ENCODE data around the gene SPIN1. TPM values are rescaled to one million over a fixed set of nuclear protein-coding genes. Genes with fewer than 3 reads are reported as not detected.

SPIN1 gene
- total RNA-seq, 2 experiments from 2014 or later, result 30.0 to 33.1 TPM

DNA sequence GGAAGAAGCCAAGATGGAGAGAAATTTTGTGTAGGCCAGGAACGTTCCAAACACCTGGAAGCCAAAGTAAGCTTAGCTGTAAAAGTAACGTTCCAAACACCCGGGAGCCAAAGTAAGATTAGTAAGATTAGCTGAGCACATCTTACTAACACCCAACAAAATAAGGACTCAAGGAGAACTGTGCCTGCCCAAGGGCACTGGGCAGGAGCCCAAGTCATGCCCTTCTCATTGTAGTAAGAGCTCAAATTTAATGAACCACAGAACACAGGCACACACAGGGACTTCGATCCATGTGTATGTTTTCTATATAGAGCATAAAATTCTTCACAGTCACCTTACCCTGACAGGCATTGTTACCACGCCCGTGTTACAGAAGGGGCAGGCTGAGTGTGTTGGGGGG, 110.6 kb downstream of the SPIN1 start:
- H3K27me3 Mint-ChIP-seq, result no peaks in the 10 kb centered on the region
- H3K27ac Mint-ChIP-seq, result no peak overlapping the region
- no peak for DNase-seq
- no peaks in the 10 kb centered on the region for H3K9me3 Mint-ChIP-seq
- no peaks in the 10 kb centered on the region for H3K4me1 Mint-ChIP-seq
- H3K36me3 Mint-ChIP-seq (ENCODE audit: low read depth), result no peaks in the 10 kb centered on the region
- H3K4me3 Mint-ChIP-seq, result no peak overlapping the region
- ChIA-PET POLR2A (no interaction called here), CTCF (interaction anchor here (0.9 kb wide), 1 partner anchor 38 kb away, joined by 3 read pairs; no protein-coding TSS in a partner anchor)

DNA sequence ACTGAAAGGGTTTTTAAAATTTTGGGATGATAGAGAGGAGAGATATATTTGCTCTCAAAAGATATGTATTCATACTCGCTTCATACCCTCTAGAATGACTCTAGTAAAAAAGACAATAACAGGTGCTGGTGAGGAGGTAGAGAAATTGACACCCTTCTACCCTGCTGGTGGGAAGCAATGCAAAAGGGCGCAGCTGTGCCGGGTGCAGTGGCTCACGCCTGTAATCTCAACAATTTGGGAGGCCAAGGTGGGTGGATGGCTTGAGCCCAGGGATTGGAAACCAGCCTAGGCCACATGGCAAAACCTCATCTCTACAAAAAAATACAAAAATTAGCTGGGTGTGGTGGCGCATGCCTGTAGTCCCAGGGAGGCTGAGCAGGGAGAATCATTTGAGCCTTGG, 112.8 kb downstream of the SPIN1 start:
- H3K4me1 Mint-ChIP-seq, result no peaks in the 10 kb centered on the region
- H3K9me3 Mint-ChIP-seq, result no peaks in the 10 kb centered on the region
- peaks cover 3% of the 10 kb centered on the region for H3K27me3 Mint-ChIP-seq
- ChIA-PET CTCF (no interaction called here), POLR2A (no interaction called here)
- no peak for DNase-seq
- no peak overlapping the region for H3K4me3 Mint-ChIP-seq
- no peak overlapping the region for H3K27ac Mint-ChIP-seq
- H3K36me3 Mint-ChIP-seq (ENCODE audit: low read depth), result no peaks in the 10 kb centered on the region

DNA sequence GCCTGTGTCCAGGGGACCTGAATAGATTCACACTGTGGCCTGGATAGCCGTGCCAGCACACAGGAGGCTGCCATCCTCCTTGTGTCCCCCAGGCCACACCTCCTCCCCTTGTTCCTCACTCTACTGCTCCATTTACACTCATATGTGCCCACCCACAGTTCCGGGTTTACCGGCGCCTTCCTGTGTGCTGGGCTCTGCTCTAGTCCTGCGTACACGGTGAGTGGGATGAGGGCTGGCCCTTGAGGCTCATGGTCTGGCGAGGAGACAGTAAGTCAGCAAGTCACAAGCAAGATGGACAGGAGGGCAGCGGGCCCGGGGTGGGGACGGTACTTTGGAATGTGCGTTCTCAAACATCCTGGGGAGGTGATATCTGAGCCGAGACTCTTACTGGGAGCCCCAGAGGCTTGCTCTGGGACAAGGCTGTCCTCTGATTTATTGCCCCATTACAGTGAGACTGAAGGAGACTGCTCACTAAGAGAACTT, 114.3 kb downstream of the SPIN1 start:
- H3K36me3 Mint-ChIP-seq (ENCODE audit: low read depth), result no peaks in the 10 kb centered on the region
- H3K9me3 Mint-ChIP-seq, result no peaks in the 10 kb centered on the region
- POLR2A ChIA-PET, result no interaction called here
- H3K27me3 Mint-ChIP-seq, result peaks cover 3% of the 10 kb centered on the region
- no peak overlapping the region for H3K27ac Mint-ChIP-seq
- H3K4me1 Mint-ChIP-seq, result no peaks in the 10 kb centered on the region
- CTCF ChIA-PET, result no interaction called here
- no peak for DNase-seq
- H3K4me3 Mint-ChIP-seq, result no peak overlapping the region

DNA sequence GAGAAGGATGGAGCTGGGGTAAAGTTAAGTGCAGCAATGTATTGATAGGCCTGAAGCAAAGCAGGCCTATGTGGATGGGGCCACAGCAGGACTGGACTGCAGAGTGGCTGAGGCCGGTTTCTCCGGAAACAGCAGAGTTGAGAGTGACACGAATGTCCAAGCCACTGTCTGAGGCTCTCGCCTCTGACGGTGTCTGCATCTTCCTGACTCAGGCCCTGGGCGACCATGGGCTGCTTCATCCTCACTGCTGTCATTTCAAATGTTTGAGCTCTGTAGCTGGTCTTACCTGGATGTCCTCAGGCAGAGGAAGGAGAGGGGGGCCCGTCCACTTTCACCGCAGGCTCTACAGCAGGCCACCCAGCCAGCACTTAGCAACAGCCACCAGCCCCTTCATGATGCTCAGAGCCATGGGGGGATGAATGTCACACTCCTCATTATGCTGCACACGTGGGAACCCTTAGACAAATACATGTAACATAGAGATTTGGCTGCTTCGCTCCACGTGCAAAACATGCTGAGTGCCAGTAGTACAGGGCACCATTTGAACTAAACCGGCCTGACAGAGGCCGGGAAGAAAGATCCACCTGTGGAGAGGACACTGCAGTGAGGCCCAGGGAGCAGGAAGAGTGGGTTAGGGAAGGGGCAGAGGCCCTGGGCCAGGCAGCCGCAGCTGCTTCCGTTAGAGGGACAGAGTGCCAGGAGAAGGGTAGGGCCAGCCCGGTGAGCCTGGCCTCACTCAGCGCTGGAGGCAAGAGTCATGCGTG, 115.0 kb downstream of the SPIN1 start:
- CTCF ChIA-PET, result no interaction called here
- no peaks in the 10 kb centered on the region for H3K4me1 Mint-ChIP-seq
- no peak overlapping the region for H3K27ac Mint-ChIP-seq
- no peaks in the 10 kb centered on the region for H3K9me3 Mint-ChIP-seq
- no peaks in the 10 kb centered on the region for H3K36me3 Mint-ChIP-seq (ENCODE audit: low read depth)
- peaks cover 3% of the 10 kb centered on the region for H3K27me3 Mint-ChIP-seq
- POLR2A ChIA-PET, result no interaction called here
- DNase-seq, result no peak
- no peak overlapping the region for H3K4me3 Mint-ChIP-seq

DNA sequence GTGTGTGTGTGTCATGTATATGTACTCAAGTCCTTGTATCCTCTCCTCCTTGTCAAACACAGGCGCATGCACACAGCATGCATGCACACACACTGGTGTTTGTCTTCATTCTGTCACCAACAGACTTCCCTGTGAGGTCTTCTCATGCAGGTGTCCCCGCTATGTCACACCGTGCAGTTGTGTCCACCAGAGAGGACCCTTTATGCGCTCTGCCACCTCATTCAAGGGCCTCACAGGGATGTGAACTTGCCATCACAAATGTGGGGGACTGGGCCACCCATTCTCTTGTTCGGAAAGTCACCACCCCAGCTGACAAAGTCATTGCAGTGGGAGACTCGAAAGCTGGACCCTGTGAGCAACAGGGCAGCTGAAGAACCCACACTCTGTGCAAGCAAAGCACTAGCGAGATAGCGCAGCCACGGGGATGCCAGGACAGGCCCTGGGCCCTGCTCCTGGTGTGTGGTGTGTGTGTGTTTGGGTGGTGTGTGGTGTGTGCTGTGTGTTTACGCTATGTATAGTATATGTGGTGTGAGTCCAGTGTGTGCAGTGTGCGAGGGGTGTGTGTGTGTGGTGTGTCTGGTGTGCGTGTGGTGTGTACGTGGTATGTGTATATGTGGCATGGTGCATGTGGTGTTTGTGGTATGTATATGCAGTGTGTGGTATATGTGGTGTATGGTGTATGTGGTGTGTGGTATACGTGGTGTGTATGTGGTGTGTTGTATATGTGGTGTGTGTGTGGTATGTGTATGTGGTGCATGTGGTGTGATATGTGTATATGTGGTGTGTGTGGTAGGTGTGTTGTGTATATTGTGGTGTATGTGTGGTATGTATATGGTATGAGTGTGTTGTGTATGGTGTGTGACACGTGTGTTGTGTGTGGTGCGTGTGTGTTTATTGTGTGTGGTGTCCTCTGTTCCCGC, 115.9 kb downstream of the SPIN1 start:
- Mint-ChIP-seq H3K36me3 (ENCODE audit: low read depth) (no peaks in the 10 kb centered on the region), H3K4me3 (no peak overlapping the region), H3K4me1 (no peaks in the 10 kb centered on the region), H3K9me3 (no peaks in the 10 kb centered on the region), H3K27ac (no peak overlapping the region), H3K27me3 (peaks cover 3% of the 10 kb centered on the region)
- ChIA-PET POLR2A (no interaction called here), CTCF (no interaction called here)
- DNase-seq, result no peak

DNA sequence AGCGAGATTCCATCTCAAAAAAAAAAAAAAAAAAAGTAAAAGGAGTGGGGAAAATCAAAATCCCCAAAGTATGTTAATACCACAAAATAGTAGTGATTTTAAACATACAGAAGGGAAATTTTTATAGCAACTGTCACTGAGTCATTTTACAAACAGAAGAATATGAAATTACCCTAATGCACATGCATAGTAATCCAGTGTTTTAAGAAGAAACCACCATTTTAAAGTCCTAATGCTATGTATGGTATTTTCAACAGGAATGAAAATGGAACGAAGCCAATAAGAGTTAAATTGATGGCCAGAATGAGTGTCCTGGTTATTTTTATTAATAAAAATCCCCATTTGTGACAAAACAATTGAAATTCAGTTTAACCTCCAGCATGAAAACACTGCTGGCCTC, 120.1 kb downstream of the SPIN1 start:
- H3K4me3 Mint-ChIP-seq, result no peak overlapping the region
- ChIA-PET POLR2A (no interaction called here), CTCF (no interaction called here)
- no peaks in the 10 kb centered on the region for H3K36me3 Mint-ChIP-seq (ENCODE audit: low read depth)
- peaks cover 3% of the 10 kb centered on the region for H3K27me3 Mint-ChIP-seq
- no peak overlapping the region for H3K27ac Mint-ChIP-seq
- no peaks in the 10 kb centered on the region for H3K4me1 Mint-ChIP-seq
- no peak for DNase-seq
- no peaks in the 10 kb centered on the region for H3K9me3 Mint-ChIP-seq

DNA sequence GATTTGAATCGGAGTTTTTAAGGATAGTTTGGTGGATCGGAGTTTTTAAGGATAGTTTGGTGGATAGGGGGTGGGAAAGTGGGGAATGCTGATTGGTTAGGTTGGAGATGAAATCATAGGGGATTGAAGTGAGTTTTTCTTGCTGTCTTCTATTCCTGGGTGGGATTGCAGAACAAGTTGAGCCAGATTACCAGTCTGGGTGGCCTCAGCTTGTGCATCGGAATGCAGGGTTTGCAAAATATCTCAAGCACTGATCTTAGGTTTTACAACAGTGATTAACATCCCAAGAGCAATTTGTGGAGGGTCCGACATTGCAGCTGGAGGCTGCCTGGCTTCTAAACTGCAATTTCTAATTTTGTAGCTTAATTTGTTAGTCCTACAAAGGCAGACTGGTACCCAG, 123.7 kb downstream of the SPIN1 start:
- CTCF ChIA-PET, result no interaction called here
- Mint-ChIP-seq H3K27ac (no peak overlapping the region), H3K4me1 (no peaks in the 10 kb centered on the region), H3K36me3 (ENCODE audit: low read depth) (no peaks in the 10 kb centered on the region), H3K27me3 (no peaks in the 10 kb centered on the region), H3K9me3 (no peaks in the 10 kb centered on the region), H3K4me3 (no peak overlapping the region)
- no peak for DNase-seq
- POLR2A ChIA-PET, result no interaction called here

DNA sequence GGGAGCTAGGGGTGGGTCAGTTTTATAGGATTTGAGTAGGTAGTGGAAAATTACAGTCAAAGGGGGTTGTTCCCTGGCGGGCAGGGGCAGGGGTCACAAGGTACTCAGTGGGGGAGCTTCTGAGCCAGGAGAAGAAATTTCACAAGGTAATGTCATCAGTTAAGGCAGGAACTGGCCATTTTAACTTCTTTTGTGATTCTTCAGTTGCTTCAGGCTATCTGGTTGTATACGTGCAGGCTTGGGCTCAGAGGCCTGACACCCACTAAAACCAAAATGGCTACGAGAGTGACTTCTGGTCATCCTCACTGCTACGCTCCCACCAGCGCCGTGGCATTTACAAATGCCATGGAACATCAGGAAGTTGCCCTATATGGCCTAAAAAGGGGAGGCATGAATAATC, 126.0 kb downstream of the SPIN1 start:
- Mint-ChIP-seq H3K4me3 (no peak overlapping the region), H3K9me3 (no peaks in the 10 kb centered on the region), H3K27me3 (no peaks in the 10 kb centered on the region), H3K36me3 (ENCODE audit: low read depth) (no peaks in the 10 kb centered on the region), H3K4me1 (no peaks in the 10 kb centered on the region), H3K27ac (no peak overlapping the region)
- POLR2A ChIA-PET, result no interaction called here
- DNase-seq, result no peak
- CTCF ChIA-PET, result no interaction called here

DNA sequence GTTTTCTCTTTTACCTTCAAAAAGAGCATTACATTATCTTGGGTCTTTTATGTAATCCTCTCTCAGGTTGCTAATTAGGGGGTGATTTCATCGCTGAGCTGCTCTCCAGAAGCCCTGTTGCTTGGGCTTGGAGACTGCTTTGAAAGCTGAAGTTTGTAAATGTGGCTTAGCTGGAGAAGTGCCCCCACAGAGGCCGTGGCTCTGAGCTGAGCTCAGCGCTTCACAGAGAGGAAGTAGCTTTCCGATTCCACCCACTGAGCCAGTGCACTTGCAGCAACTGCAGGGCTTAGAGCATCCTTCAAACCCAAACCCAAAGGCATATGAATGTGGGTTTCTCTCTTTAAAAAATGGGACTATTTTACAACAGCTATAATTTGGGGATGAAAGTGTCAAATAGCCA, 133.1 kb downstream of the SPIN1 start:
- DNase-seq, result no peak
- no peak overlapping the region for H3K27ac Mint-ChIP-seq
- no peaks in the 10 kb centered on the region for H3K4me1 Mint-ChIP-seq
- CTCF ChIA-PET, result no interaction called here
- H3K9me3 Mint-ChIP-seq, result no peaks in the 10 kb centered on the region
- H3K27me3 Mint-ChIP-seq, result peaks cover 6% of the 10 kb centered on the region
- no peak overlapping the region for H3K4me3 Mint-ChIP-seq
- POLR2A ChIA-PET, result no interaction called here
- H3K36me3 Mint-ChIP-seq (ENCODE audit: low read depth), result no peaks in the 10 kb centered on the region

DNA sequence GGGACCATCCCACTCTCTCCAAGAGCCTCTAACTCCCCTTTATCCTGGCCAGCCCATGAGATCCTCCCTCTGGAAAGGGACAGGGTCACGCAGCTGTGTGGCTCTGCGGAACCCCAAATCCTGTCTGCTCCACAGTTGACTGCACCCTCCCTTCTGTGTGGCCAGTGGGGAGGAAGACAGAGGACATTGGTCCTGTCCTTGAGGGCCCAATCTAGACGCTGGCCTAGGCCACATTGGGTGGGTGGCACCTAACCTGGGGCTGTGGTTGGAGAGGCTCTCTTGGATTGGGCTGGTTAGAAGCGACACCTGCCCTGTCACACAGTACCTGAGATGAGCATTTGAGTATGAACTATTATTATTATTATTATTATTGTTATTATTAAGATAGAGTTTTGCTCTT, 134.1 kb downstream of the SPIN1 start:
- H3K27ac Mint-ChIP-seq, result no peak overlapping the region
- no peak overlapping the region for H3K4me3 Mint-ChIP-seq
- no peaks in the 10 kb centered on the region for H3K9me3 Mint-ChIP-seq
- no peak for DNase-seq
- H3K4me1 Mint-ChIP-seq, result no peaks in the 10 kb centered on the region
- H3K36me3 Mint-ChIP-seq (ENCODE audit: low read depth), result no peaks in the 10 kb centered on the region
- H3K27me3 Mint-ChIP-seq, result peaks cover 6% of the 10 kb centered on the region
- ChIA-PET CTCF (no interaction called here), POLR2A (no interaction called here)

DNA sequence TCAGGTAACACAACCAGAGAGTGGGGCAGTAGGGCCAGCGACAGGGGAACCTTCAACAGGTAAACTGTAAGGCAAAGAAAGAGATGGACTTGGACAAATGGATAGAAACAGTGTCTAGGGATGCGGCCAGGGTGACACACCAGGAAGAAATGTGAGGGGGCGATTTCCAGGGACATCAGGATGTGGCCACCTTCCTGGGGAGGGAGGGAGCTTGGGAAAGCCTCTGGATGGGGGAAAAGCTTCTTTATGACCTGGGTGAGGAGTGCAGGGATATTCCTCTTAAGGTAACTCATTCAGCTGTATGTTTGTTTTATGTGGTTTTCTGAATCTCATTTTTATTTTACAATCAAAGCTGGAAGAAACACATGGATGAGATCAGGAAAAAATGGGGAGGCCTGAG, 134.8 kb downstream of the SPIN1 start:
- CTCF ChIA-PET, result no interaction called here

DNA sequence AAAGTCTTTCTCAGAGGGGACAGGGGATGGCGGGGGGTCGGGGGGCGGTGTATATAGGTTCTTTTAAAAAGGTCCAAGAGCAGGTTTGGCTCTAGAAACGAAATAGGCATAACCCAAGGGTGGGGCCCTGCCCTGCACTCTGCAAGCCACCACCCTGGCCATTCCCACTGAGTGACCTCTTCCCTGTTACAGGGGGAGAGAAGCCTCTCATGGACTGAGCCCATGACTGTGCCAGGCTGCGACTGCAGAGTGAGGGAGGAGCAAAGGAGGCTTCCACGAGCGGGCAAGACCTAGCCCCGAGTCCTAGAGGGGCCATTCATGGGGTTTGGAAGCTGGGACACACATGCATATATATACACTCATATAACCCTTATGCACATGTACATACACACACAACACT, 136.7 kb downstream of the SPIN1 start:
- no peak overlapping the region for H3K4me3 Mint-ChIP-seq
- ChIA-PET CTCF (no interaction called here), POLR2A (no interaction called here)
- H3K4me1 Mint-ChIP-seq, result no peaks in the 10 kb centered on the region
- H3K36me3 Mint-ChIP-seq (ENCODE audit: low read depth), result no peaks in the 10 kb centered on the region
- peaks cover 15% of the 10 kb centered on the region for H3K27me3 Mint-ChIP-seq
- no peak for DNase-seq
- no peak overlapping the region for H3K27ac Mint-ChIP-seq
- H3K9me3 Mint-ChIP-seq, result no peaks in the 10 kb centered on the region

More for the DNA sequence above, 134.8 kb downstream of the SPIN1 start:
- Mint-ChIP-seq H3K4me3 (no peak overlapping the region), H3K4me1 (no peaks in the 10 kb centered on the region), H3K27ac (no peak overlapping the region), H3K27me3 (peaks cover 6% of the 10 kb centered on the region), H3K36me3 (ENCODE audit: low read depth) (no peaks in the 10 kb centered on the region), H3K9me3 (no peaks in the 10 kb centered on the region)
- POLR2A ChIA-PET, result no interaction called here
- DNase-seq, result no peak

DNA sequence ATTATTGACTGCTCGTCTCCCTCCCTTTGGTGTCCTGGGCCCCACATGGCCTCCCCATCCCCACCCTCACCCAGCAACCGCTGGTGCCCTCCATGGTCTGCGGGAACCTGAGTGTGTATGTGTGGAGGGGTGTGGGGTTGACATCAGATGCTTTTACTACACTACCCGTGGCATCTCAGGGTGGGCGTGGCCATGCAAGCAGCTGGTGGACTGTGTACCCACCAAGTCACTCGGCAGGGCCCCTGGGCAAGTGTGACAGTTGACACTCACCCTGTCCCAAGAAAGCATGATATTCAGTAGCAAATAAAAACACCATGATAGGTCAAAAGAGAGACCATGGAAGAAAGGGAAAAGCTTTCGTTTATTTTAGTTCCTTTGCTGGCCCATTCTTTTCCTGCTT, 139.4 kb downstream of the SPIN1 start:
- no peaks in the 10 kb centered on the region for H3K4me1 Mint-ChIP-seq

More for the DNA sequence above, 139.4 kb downstream of the SPIN1 start:
- Mint-ChIP-seq H3K9me3 (no peaks in the 10 kb centered on the region), H3K4me3 (no peak overlapping the region), H3K27ac (no peak overlapping the region), H3K27me3 (peaks cover 26% of the 10 kb centered on the region), H3K36me3 (ENCODE audit: low read depth) (no peaks in the 10 kb centered on the region)
- POLR2A ChIA-PET, result no interaction called here
- no peak for DNase-seq
- CTCF ChIA-PET, result interaction anchor here (1.3 kb wide), 1 partner anchor 14 kb away, joined by 3 read pairs; no protein-coding TSS in a partner anchor
